Measurements from ENCODE around the gene ZNF479.
"Not testable (repeated sequence)": the region's sequence is repeated elsewhere in the genome, so short reads cannot be mapped to it uniquely, and the experiment has no call there.

Gene ZNF479

GRCh38 chr7:57132336-57132735 lies at the start of gene ZNF479:
TSS of gene ZNF479 (minus strand) at chr7:57132436. CDS start at chr7:57132324, 112 bp downstream.
- not testable (repeated sequence) for DNase-seq (ENCODE audit: low read depth)

DNA sequence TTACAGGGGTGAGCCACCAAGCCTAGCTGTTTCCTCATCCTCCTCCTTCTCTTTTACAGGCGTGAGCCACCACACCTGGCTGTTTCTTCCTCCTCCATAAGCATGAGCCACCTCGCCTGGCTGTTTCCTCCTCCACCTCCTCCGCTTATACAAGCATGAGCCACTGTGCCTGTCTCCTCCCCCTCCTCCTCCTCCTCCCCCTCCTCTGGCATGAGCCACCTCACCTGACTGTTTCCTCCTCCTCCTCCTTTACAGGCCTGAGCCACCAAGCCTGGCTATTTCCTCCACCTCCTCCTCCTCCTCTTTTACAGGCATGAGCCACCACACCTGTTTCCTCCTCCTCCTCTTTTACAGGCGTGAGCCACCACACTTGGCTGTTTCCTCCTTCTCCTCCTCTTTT lies 49.8 kb upstream of the ZNF479 start:
- DNase-seq (ENCODE audit: low read depth) = no peak

GRCh38 chr7:57181281-57181680 lies 49.0 kb upstream of the ZNF479 start:
- DNase-seq (ENCODE audit: low read depth) = no peak

DNA sequence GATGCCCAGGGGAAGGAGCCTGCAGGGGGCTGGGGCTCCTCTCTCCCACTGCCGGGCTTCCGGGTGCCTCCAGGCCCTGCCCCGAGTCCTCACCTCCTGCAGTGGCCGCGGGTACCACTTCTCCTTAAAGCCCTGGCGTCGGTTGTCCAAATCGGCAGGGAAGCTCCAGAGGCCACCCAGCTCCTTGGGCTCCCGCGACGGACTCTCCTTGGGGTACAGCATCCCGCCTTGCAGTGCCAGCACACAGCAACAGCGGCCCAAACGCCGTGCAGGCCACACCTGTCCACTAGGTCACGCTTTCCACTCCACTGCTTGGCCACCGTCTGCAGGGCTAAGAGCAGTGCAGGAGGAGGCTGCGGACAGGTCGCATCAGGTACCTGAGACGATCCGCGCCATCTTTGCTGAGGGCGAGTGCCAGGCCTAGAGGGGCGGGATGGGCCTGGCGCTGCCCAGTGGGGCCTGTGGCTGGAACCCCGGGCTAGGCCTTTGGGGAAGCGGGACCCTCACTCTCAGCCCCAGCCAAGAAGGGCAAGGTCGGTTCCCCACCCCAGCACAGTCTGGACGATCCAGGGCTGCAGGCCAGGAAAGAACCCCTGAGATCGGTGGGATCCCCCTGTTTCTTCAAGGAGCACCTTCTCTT lies 47.7 kb upstream of the ZNF479 start:
- DNase-seq (ENCODE audit: low read depth) = no peak

DNA sequence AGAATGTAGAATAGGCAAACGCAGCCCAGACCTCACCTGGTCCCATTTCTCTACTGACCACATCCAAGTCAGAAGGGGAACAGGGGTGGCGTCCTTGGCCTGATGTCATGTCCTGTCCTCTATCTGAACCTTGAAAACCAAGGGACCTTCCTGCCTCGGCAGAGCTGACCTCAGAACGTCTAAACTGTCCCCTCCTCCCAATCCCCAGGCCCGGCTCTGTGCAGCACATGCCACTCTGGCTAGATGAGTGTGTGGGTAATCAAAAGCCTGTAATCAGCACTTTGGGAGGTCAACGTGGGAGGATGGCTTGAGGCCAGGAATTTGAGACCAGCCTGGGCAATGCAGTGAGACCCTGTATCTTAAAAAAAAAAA lies 46.5 kb upstream of the ZNF479 start:
- no peak for DNase-seq (ENCODE audit: low read depth)

DNA sequence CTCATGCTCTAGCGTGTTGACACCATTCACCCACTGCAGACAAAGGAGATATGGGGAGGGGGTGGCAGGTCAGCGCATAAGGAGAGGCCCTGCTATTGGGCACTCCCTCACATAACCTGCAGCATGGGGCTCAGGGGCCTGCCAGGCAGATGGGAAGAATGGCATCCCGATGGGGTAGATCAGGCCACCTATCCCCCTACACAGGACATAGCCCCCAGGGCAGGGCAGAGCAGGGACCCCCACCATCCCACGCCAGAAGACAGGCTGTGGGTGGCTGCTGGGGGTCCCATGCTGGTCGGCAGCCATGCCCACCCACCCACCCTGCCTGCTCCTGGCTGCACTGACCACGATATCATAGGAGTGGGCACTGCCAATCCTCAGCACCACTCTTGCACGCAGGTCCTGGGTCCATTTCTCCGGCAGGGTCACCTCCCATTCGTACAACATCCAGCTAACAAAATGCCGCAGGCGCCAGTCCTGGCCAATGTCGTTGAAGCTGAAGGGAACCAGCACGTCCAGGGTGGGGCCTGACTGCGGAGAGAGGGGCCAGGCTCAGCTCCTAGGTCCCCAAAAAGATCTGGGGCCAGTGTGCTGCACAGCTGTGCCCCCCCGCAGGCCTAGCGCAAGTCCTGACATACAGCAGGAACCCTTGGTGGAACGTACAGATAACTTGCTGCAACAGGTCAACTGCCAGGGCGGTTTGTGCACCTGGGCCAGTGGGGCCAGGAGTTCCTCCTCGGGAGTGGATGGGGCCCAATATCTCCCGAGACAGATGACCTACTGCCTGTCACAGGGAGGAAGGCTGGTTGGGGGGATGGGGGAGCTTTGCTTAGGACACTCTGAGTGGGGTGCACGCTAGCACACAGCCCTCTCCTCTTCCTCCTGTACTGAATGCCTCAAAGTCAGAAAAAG lies 45.9 kb upstream of the ZNF479 start:
- DNase-seq (ENCODE audit: low read depth) = no peak

DNA sequence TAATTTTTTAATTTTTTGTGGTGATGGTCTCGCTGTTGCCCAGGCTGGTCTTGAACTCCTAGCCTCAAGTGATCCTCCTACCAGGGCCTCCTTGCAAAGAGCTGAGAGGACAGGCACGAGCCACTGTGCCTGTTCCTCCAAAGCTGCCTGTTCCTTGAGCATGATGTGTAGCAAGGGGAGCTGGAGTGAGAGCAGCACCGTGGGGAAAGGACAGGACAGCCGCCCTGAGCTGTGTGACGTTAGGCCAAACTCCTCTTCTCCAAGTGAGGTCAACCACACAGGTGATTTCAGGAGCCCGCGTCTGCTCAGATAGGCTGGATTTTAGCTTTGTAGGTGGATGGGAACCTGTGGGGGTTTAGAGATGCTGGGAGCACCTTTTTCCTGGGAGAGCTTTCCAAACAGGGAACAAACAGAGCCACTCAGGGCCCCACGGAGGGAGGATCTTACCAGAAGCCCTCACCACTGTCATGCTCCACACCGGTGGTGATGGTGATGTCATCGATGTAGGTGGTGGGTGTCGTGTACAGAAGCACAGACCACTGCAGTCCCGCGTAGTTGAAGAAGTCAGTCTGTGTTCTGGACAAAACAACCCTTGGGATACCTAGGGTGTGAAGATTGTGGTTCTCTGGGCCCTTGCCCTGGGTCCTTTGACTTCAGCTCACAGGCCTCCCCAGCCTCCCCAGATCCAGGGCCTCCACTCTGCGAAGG lies 44.8 kb upstream of the ZNF479 start:
- no peak for DNase-seq (ENCODE audit: low read depth)

DNA sequence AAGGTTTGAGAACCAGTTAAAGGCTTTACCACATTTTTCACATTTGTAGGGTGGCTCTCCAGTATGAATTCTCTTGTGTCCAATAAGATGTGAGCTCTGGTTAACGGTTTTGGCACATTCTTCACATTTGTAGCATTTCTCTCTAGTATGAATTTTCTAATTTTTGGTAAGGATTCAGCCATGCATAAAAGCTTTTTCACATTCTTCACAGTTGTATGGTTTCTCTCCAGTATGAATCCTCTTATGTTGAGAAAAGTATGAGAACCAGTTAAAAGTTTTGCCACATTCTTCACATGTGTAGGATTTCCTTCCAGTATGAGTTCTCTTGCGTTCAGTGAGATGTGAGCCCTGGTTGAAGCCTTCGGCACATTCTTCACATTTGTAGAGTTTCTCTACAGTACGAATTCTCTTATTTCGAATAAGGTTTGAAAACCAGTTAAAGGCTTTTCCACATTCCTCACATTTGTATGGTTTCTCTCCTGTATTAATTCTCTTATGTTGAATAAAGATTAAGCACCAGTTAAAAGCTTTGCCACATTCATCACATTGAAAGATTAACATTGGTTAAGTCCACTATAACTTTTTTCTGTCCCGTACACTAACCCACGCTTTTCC lies 33.2 kb upstream of the ZNF479 start:
- no peak for DNase-seq (ENCODE audit: low read depth)

DNA sequence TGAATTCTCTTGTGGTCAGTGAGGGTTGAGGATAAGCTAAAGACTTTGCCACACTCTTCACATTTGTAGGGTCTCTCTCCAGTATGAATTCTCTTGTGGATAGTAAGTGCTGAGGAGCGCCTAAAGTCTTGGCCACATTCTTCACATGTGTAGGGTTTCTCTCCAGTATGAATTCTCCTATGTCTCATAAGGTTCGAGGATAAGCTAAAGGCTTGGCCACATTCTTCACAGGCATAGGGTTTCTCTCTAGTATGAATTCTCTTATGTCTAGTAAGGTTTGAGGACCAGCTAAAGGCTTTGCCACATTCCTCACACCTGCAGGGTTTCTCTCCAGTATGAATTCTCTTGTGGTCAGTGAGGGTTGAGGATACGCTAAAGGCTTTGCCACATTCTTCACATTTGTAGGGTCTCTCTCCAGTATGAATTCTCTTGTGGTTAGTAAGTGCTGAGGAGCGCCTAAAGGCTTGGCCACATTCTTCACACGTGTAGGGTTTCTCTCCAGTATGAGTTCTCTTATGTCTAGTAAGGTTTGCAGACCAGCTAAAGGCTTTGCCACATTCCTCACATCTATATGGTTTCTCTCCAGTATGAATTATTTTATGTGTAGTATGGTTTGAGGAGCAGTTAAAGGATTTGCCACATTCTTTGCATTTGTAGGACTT lies 12.0 kb downstream of the ZNF479 start:
- DNase-seq (ENCODE audit: low read depth) = not testable (repeated sequence)

Data from stimulated activated CD8-positive, alpha-beta memory T cell treated with anti-CD3 and anti-CD28 coated beads, Interleukin-15, amount 100 ng/mL, for 1 hour (primary cell).